Measurements from ENCODE around the gene TLE3. TPM values are rescaled to one million over a fixed set of nuclear protein-coding genes. Genes with fewer than 3 reads are reported as not detected.

The TLE3 gene
- polyA plus RNA-seq, 1 experiment = 3.7 TPM

DNA sequence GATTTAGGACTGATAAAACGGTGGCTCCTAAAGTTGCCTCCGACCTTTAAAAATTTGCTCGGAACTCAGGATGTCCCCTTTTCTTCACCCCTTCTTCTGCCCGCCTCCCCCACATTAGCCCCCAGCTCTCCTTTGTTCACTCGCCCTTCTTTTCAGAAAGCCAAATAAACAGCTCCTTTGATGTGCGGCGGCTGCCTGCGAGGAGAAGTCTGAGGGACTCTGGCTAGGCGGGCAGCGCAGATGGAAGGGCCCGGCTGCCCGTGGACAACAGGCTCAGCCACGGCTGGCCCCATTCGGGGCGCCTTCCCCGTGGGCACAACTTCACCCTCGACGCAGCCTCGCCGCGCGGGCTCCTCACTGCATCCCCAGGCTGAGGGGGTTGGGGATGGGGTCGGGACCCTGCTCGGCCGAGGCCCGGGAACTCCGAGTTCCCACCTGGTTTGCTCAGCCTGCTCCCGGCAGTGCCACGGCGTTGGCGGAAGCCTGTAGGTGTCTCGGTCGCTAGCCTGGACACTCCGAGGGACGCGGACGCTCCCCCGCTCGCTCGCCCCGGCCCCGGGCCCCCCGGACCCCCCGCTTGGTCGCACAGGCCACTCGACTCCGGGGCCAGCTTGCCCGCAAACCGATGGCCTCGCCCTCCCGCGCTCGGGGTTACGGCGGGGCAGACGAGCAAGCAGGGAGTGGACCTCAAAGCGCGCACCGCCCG is 897 bp upstream of the TLE3 start:
- ChIA-PET CTCF (interaction anchor here (0.9 to 1.8 kb wide), 7 partner anchors 30 to 576 kb away, joined by 3 to 8 read pairs (median 4); no protein-coding TSS in a partner anchor), POLR2A (no interaction called here)
- TF ChIP-seq, protein P1, sequence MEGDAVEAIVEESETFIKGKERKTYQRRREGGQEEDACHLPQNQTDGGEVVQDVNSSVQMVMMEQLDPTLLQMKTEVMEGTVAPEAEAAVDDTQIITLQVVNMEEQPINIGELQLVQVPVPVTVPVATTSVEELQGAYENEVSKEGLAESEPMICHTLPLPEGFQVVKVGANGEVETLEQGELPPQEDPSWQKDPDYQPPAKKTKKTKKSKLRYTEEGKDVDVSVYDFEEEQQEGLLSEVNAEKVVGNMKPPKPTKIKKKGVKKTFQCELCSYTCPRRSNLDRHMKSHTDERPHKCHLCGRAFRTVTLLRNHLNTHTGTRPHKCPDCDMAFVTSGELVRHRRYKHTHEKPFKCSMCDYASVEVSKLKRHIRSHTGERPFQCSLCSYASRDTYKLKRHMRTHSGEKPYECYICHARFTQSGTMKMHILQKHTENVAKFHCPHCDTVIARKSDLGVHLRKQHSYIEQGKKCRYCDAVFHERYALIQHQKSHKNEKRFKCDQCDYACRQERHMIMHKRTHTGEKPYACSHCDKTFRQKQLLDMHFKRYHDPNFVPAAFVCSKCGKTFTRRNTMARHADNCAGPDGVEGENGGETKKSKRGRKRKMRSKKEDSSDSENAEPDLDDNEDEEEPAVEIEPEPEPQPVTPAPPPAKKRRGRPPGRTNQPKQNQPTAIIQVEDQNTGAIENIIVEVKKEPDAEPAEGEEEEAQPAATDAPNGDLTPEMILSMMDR (IDR thresholded peaks at IDR 0.05; ENCODE audit: insufficient read depth, low read depth, low read length) = no peak
- DNase-seq (ENCODE audit: low read depth) = no peak
- H3K36me3 ChIP-seq (ENCODE audit: control insufficient read depth, insufficient read depth, low read length) = no peaks in the 10 kb centered on the region
- peaks cover 20% of the 10 kb centered on the region for H3K27me3 ChIP-seq (ENCODE audit: control insufficient read depth, insufficient read depth, low read length)
- peak overlapping the region; percentile 41 for H3K4me3 ChIP-seq (ENCODE audit: low read depth, low read length)

DNA sequence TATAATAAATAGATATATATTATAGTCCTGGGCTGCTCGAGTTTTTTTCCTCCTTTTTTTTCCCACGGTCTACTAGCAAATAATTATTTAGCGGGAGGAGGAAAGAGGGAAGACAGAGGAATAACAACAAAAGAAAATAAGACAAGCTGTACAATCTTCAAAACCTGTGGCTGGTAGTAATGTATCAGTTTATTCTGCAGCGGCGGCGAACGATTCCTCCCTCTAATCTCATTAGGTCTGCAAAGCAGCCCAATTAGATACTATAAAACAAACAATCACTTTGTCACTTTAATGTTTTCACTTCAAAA is 390 bp upstream of the TLE3 start:
- no peak for DNase-seq (ENCODE audit: low read depth)
- H3K27me3 ChIP-seq (ENCODE audit: control insufficient read depth, insufficient read depth, low read length) = peaks cover 18% of the 10 kb centered on the region
- TF ChIP-seq, protein P1 (IDR thresholded peaks at IDR 0.05; ENCODE audit: insufficient read depth, low read depth, low read length) = no peak
- ChIA-PET POLR2A (interaction anchor here (0.5 to 1.0 kb wide), 4 partner anchors 13 to 337 kb away, joined by 3 to 5 read pairs (median 3); no protein-coding TSS in a partner anchor), CTCF (interaction anchor here (0.6 to 1.8 kb wide), 12 partner anchors 30 to 1234 kb away, joined by 3 to 8 read pairs (median 4); no protein-coding TSS in a partner anchor)
- no peak overlapping the region; the same call in 1 of the 2 replicates for H3K4me3 ChIP-seq (ENCODE audit: low read depth, low read length)
- 0 out of 2 replicates have a peak, but pooled peaks cover 1% of the 10 kb centered on the region for H3K36me3 ChIP-seq (ENCODE audit: control insufficient read depth, insufficient read depth, low read length)

DNA sequence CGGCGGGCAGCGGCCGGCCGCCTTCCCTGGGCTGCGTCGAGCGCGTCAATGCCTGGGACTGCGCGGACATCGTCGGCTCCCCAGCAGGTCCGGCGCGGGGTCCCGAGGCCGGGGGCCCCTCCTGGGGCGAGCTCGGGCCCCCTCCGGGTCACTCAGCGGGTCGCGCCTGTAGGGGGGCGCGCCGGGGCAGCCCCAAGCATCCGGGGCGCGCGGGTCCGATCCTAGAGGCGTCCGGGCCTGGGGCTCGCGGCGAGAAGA is 725 bp downstream of the TLE3 start:
- CTCF ChIA-PET = interaction anchor here (0.9 to 1.6 kb wide), 4 partner anchors 48 to 376 kb away, joined by 3 to 8 read pairs (median 4); no protein-coding TSS in a partner anchor

DNA sequence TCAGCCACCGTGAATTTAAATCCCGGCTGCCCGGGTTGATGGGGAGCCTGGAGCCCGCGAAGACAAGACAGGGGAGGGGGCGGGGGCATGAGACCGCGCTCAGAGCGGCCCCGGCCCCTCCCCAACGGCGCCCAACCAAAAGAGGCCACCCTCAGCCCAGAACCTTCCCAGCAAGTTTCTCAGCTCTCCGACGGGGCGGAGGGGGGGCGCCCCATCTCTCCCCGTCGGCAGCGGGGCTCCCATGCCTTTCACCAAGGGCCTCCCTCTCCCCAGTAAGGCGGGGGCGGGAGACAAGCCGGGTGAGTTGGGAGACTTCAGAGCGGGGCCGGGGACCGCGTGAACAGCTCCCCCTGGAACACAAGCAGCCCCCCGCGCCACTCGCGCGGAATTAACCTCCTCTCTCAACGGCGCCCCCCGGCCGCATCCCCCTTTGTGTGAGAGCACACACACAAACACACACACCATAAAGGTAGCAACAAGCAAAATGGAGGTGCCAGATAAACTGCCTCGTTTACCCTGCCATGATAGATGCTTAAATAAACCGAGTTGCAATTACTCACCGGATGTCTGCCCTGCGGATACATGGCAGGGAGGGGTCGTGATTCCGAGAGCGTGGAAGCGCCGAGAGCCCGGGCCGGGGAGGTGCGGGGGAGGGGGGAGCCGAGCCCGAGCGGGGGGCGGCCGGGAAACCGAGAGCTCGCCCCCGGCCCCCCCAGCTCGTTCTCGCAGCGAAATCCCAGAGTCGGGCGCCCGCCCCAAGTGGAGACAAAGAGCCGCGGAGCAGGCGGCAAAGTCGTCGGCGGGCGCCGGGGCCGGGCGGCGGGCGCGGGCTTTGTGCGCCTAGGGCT is 1.3 kb downstream of the TLE3 start:
- ChIA-PET CTCF (no interaction called here), POLR2A (interaction anchor here (0.6 kb wide), 1 partner anchor 9 kb away, joined by 6 read pairs; no protein-coding TSS in a partner anchor)
- Histone ChIP-seq H3K36me3 (ENCODE audit: control insufficient read depth, insufficient read depth, low read length) (peaks cover 4% of the 10 kb centered on the region; the same call in 1 of the 2 replicates), H3K4me3 (ENCODE audit: low read depth, low read length) (peak overlapping the region; percentile 53), H3K27me3 (ENCODE audit: control insufficient read depth, insufficient read depth, low read length) (peaks cover 11% of the 10 kb centered on the region)
- TF ChIP-seq, protein P1 (IDR thresholded peaks at IDR 0.05; ENCODE audit: insufficient read depth, low read depth, low read length) = 0 out of 2 replicates have a peak, but pooled peaks have one; percentile 5
- no peak for DNase-seq (ENCODE audit: low read depth)

More for the DNA sequence above, 725 bp downstream of the TLE3 start:
- TF ChIP-seq, protein P1 (IDR thresholded peaks at IDR 0.05; ENCODE audit: insufficient read depth, low read depth, low read length) = no peak
- H3K27me3 ChIP-seq (ENCODE audit: control insufficient read depth, insufficient read depth, low read length) = peaks cover 13% of the 10 kb centered on the region
- DNase-seq (ENCODE audit: low read depth) = no peak
- H3K4me3 ChIP-seq (ENCODE audit: low read depth, low read length) = peak overlapping the region; percentile 53
- POLR2A ChIA-PET = no interaction called here
- H3K36me3 ChIP-seq (ENCODE audit: control insufficient read depth, insufficient read depth, low read length) = peaks cover 4% of the 10 kb centered on the region; the same call in 1 of the 2 replicates

Measured in BJ (cell line).